HG03442 (cell line): ENCODE results near the gene LAYN.
A peak's percentile ranks its signal among the peaks of the same experiment; 100 is the strongest.

Source experiments
- ATAC-seq: cut with Tn5 transposase; IDR thresholded peaks from one replicate; pipeline ENCODE4 v1.9.1; 2021; ENCODE audit warnings: mild to moderate bottlenecking, moderate library complexity; ENCODE audit not compliant: unreplicated experiment

The LAYN gene

DNA sequence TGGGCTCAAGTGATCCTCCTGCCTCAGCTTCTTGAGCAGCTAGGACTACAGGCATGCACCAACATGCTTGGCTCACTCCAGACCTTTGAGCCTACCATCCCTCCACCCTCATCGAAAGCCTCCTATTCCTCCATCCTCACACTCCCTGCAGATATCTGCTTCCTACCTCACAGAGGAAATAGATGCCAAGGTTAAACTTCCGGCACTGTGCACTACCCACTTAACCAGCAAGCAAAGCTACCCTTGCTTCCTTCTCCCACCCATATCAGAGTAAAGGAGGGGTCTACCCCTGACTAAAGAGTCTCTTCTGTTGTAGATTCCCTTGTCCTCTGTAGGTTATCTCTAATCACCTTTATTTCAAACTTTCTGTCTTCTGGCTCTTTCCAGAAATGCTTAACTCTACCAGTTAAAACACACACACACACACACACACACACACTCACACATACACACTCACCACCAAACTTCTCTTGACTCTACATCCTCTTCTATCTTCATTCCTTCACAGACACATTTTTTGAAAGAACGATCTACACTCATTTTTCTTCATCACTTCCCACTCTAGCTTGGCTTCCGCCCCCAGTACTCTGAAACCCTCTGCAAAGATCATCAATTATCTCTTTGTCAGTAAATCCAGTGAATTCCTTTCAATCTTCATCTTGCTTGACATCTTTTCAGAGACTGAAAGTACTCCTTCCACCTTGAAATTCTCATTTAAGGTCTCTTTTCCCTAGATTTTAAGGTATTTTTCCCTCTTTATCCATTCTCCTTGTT is 50.9 kb downstream of the LAYN start:
- no peak for ATAC-seq

DNA sequence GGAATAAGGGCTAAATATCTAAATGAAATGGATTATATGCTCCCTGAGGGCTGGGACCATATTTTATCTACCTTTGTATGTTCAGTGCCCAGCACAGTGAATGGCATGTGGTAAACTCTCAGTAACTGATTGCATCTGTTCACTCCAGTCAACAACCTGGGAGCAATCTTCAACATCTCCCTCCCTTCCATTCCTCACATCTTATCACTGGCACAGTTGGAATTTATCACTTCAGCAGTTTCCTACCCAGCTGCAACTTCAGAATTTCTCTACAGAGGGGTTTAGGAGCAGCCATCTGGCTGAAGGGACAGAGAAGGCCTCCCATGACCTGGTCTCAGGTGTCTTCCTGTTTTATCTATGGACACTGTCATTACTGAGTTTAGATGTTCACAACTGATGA is 52.0 kb downstream of the LAYN start:
- no peak for ATAC-seq

- no peak for ATAC-seq
Observed at GRCh38 chr11:111596319-111596718, 55.8 kb downstream of the LAYN start.

- no peak for ATAC-seq
Observed at GRCh38 chr11:111598148-111598547, 57.6 kb downstream of the LAYN start.

- no peak for ATAC-seq
Observed at GRCh38 chr11:111598559-111598958, 58.0 kb downstream of the LAYN start.

GRCh38 chr11:111601636-111601978 is 61.1 kb downstream of the LAYN start:
- no peak for ATAC-seq

GRCh38 chr11:111601979-111602864 is 61.7 kb downstream of the LAYN start, which contains the start of gene SIK2:
Gene SIK2 (plus strand): TSS chr11:111602449. CDS start chr11:111602564, 115 bp downstream.
- peak; percentile 82 for ATAC-seq

DNA sequence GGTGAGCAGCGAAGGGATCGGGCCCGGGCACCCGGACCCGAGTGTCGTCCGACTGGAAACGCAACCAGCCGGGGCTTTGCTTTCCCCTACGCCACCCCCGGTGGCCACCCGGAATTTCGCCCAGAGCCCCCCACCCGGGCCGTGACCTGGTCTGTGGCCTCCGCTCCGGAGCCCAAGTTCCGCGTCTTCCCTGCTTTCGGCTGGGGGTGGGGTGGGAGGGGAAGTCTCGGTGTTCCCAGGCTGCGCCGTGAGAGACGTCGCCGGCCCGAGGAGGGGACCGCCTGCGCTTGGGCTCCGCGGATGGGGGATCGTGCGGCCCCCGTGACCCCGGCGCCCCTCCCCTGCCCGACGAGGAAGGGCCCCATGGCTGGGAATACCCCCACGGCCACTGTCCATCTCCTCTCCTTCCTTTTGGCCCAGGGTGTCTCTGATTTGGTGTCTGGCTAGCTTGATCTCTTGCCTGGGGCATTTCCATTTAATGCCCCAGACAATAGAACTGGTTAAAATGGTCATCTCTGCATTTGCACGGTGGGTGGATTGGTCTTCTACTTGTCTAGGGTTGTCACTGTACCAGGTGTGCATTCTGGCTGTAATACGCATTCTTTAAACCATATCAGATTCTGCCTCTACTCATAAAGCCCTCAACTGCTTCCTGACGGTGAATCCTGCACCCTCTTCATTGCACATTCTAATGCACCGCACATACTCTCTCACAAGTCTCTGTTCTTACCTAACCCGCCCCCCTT is 62.5 kb downstream of the LAYN start:
- no peak for ATAC-seq

GRCh38 chr11:111603611-111604130 is 63.2 kb downstream of the LAYN start:
- ATAC-seq: no peak

DNA sequence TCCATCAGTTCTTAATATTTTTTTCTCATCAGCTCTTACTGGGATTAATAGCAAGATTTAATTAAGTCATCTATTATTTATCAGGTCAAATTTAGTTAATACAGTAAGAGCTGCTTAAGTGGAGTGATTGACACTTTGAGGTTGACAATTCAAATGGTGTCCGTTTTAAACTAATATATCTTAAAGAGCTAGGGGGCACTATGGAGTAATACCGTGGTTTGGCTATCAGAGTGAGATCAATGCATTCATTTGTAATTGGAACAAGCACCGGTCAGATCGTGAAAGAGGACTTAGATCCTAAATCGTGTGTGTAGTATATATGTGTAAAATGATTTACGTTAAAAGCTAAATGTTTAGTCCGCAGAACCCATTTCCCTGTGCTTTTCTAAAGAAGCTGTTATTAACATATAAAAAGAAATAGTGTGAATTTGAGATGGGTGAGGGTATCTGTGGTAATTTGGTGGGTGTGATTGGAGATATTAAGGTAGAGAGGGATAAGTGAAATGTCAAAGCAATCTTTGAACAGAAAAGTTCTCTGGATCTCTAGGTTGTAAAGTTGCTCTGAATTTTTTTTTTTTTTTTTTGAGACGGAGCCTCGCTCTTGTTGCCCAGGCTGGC is 64.0 kb downstream of the LAYN start:
- no peak for ATAC-seq

DNA sequence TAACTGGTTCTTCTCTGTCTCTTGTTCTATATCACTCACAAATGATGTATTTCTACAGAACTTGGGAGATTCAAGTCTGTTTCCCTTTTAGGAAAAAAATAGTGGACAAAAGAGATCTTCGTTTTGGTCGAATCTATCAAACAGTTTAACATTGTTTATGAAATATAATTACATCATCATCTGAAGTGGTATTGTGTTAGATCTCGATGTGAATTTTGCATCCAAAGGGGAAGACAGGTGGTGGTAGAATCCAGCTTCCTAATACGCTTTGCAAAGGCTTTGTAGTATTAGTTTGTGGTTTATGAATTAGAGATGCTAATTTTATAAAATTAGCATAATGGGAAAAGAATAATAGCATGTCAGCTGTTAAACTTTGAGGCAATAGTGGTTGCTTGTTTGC is 65.2 kb downstream of the LAYN start:
- ATAC-seq: no peak

DNA sequence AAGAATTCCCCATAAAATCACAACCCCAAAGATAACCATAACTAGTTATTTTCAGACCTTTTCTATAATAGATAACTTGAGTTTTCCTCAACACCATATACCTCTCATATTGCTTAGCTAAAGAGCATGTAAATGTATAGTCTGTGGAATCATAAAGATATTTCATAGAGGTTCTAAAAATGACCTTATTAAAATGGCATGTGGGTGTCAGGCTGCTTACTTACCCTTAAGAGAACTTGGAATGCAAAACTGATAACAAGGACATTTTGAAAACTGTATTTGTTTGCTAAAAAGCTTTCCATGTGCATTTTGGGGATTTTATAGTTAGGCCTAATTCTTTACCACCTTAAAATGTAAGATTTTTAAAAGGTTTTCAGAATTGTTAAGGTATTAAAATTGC is 66.5 kb downstream of the LAYN start:
- ATAC-seq: no peak

- ATAC-seq: no peak
Observed at GRCh38 chr11:111607751-111608150, 67.2 kb downstream of the LAYN start.
